Measurements from ENCODE around the gene HIRA.
"Not testable (repeated sequence)": the region's sequence is repeated elsewhere in the genome, so short reads cannot be mapped to it uniquely, and the experiment has no call there.

Gene HIRA

GRCh38 chr22:19382240-19382639, 49.3 kb downstream of the HIRA start:
- no peak for DNase-seq

GRCh38 chr22:19378344-19378674, 53.2 kb downstream of the HIRA start:
- no peak for DNase-seq

- no peak for DNase-seq
Measured at GRCh38 chr22:19377565-19378343, 53.8 kb downstream of the HIRA start.

GRCh38 chr22:19376971-19377370, 54.6 kb downstream of the HIRA start:
- DNase-seq, result no peak

- no peak for DNase-seq
Measured at GRCh38 chr22:19376247-19376646, 55.3 kb downstream of the HIRA start.

GRCh38 chr22:19375435-19375834, 56.1 kb downstream of the HIRA start:
- no peak for DNase-seq

- DNase-seq, result no peak
Measured at GRCh38 chr22:19374410-19374809, 57.1 kb downstream of the HIRA start.

- DNase-seq, result no peak
Measured at GRCh38 chr22:19373450-19373849, 58.1 kb downstream of the HIRA start.

- no peak for DNase-seq
Measured at GRCh38 chr22:19371893-19372292, 59.6 kb downstream of the HIRA start.

- DNase-seq, result no peak
Measured at GRCh38 chr22:19368876-19369275, 62.7 kb downstream of the HIRA start.

GRCh38 chr22:19367763-19368367, 63.7 kb downstream of the HIRA start:
- no peak for DNase-seq

- not testable (repeated sequence) for DNase-seq
Measured at GRCh38 chr22:19363541-19363940, 68.0 kb downstream of the HIRA start.

GRCh38 chr22:19361501-19362103, 69.9 kb downstream of the HIRA start:
- DNase-seq, result no peak

GRCh38 chr22:19360862-19361261, 70.7 kb downstream of the HIRA start:
- no peak for DNase-seq

GRCh38 chr22:19360300-19360792, 71.2 kb downstream of the HIRA start:
- DNase-seq, result no peak

GRCh38 chr22:19359554-19360299, 71.8 kb downstream of the HIRA start:
- DNase-seq, result no peak

- DNase-seq, result no peak
Measured at GRCh38 chr22:19358703-19359553, 72.6 kb downstream of the HIRA start.

GRCh38 chr22:19358195-19358594, 73.3 kb downstream of the HIRA start:
- DNase-seq, result no peak

- no peak for DNase-seq
Measured at GRCh38 chr22:19357270-19358105, 74.0 kb downstream of the HIRA start.

- DNase-seq, result no peak
Measured at GRCh38 chr22:19356708-19357269, 74.7 kb downstream of the HIRA start.
